ENCODE measurements around the gene ZNF554.

Gene ZNF554

DNA sequence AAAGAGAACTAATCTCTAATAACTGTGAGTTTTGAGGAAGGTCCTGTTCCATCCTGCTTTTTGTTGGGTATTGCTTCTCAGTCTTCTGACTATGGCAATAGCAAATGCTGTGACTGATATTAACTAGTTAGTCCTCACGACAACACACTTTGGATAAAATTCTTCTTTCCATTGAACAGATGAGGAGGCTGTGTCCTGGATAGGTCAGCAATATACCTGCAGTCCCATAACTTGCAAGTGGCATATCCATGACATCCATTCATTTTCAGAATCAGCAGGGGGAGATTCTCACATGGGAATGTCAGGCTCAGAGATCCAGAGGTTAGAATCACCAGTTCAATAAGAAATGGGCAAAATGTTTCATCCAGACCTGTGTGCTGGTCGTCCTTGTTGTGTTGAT, 7.4 kb downstream of the ZNF554 start:
- H3K4me1 ChIP-seq (ENCODE audit: control insufficient read depth, low read depth, low read length), result no peaks in the 10 kb centered on the region
- no peak overlapping the region for H2AK5ac ChIP-seq (ENCODE audit: low read length)
- no peak overlapping the region for H4K5ac ChIP-seq (ENCODE audit: low read length)
- no peaks in the 10 kb centered on the region for H3K27me3 ChIP-seq (ENCODE audit: insufficient read depth, low read length, poor library complexity)
- no peak overlapping the region for H3K23ac ChIP-seq (ENCODE audit: low read length)
- no peak overlapping the region for H2BK120ac ChIP-seq (ENCODE audit: low read depth, low read length)
- no peak overlapping the region for H4K8ac ChIP-seq (ENCODE audit: low read depth, low read length)
- H2BK5ac ChIP-seq (ENCODE audit: low read length), result no peak overlapping the region
- no peak overlapping the region for H3K4me2 ChIP-seq (ENCODE audit: low read length)
- no peak overlapping the region for H3K56ac ChIP-seq (ENCODE audit: low read length)
- no peak overlapping the region for H2BK15ac ChIP-seq (replicated peaks; ENCODE audit: low read depth)
- no peaks in the 10 kb centered on the region for H3K36me3 ChIP-seq (ENCODE audit: control insufficient read depth, insufficient read depth, low read length)
- no CpG with 5 or more reads among the region's 2 CpGs for WGBS (ENCODE audit: extremely low coverage, insufficient coverage, low lambda C conversion rate)
- H3K9ac ChIP-seq (ENCODE audit: low read length), result no peak overlapping the region
- no peaks in the 10 kb centered on the region for H3K79me2 ChIP-seq (ENCODE audit: control insufficient read depth, insufficient read depth, low read length)
- H3K4ac ChIP-seq (ENCODE audit: low read depth, low read length), result no peak overlapping the region
- no peak for DNase-seq
- H3K18ac ChIP-seq (ENCODE audit: low read length), result no peak overlapping the region
- H3K27ac ChIP-seq (ENCODE audit: low read depth, low read length), result no peak overlapping the region
- H3K4me3 ChIP-seq (ENCODE audit: low read length), result no peak overlapping the region
- no peaks in the 10 kb centered on the region for H3K79me1 ChIP-seq (ENCODE audit: low read length)

DNA sequence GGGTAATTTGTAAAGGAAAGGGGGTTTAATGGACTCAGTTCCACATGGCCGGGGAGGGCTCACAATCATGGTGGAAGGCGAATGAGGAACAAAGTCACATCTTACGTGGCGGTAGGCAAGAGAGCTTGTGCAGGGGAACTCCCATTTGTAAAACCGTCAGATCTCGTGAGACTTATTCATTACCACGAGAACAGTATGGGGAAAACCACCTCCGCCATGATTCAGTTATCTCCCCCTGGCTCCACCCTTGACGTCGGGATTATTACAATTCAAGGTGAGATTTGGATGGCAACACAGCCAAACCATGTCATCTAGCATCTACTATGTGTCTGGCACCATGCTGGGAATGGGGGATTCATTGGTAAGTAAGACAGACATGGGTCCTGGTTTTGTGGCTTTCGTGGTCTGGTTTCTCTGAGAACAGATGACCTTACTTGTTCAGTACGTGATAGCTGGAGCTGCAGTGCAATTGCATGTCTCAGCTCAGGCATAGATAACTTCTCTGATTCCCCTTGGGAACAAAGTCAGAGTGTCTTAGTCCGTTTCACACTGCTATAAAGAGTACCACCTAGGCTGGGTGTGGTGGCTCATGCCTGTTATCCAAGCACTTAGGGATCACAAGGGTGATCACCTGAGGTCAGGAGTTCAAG, 8.3 kb downstream of the ZNF554 start:
- Histone ChIP-seq H2AK5ac (ENCODE audit: low read length) (no peak overlapping the region), H3K56ac (ENCODE audit: low read length) (no peak overlapping the region), H3K9ac (ENCODE audit: low read length) (no peak overlapping the region), H3K4me3 (ENCODE audit: low read length) (no peak overlapping the region), H2BK120ac (ENCODE audit: low read depth, low read length) (no peak overlapping the region), H3K36me3 (ENCODE audit: control insufficient read depth, insufficient read depth, low read length) (peaks cover 1% of the 10 kb centered on the region), H3K27ac (ENCODE audit: low read depth, low read length) (no peak overlapping the region), H4K5ac (ENCODE audit: low read length) (no peak overlapping the region), H2BK5ac (ENCODE audit: low read length) (no peak overlapping the region), H3K18ac (ENCODE audit: low read length) (no peak overlapping the region), H3K4ac (ENCODE audit: low read depth, low read length) (no peak overlapping the region), H3K23ac (ENCODE audit: low read length) (no peak overlapping the region), H3K79me2 (ENCODE audit: control insufficient read depth, insufficient read depth, low read length) (no peaks in the 10 kb centered on the region), H2BK15ac (replicated peaks; ENCODE audit: low read depth) (no peak overlapping the region), H3K79me1 (ENCODE audit: low read length) (no peaks in the 10 kb centered on the region), H3K4me1 (ENCODE audit: control insufficient read depth, low read depth, low read length) (no peaks in the 10 kb centered on the region), H3K4me2 (ENCODE audit: low read length) (no peak overlapping the region), H4K8ac (ENCODE audit: low read depth, low read length) (no peak overlapping the region), H3K27me3 (ENCODE audit: insufficient read depth, low read length, poor library complexity) (no peaks in the 10 kb centered on the region)
- no peak for DNase-seq
- WGBS (ENCODE audit: extremely low coverage, insufficient coverage, low lambda C conversion rate), result no CpG with 5 or more reads among the region's 13 CpGs

- WGBS (ENCODE audit: extremely low coverage, insufficient coverage, low lambda C conversion rate), result no CpG with 5 or more reads among the region's 19 CpGs
- Histone ChIP-seq H3K4me1 (ENCODE audit: control insufficient read depth, low read depth, low read length) (no peaks in the 10 kb centered on the region), H2BK15ac (replicated peaks; ENCODE audit: low read depth) (no peak overlapping the region), H2BK120ac (ENCODE audit: low read depth, low read length) (no peak overlapping the region), H3K4me2 (ENCODE audit: low read length) (no peak overlapping the region), H3K4me3 (ENCODE audit: low read length) (no peak overlapping the region), H3K18ac (ENCODE audit: low read length) (no peak overlapping the region), H3K4ac (ENCODE audit: low read depth, low read length) (no peak overlapping the region), H3K9ac (ENCODE audit: low read length) (no peak overlapping the region), H3K27ac (ENCODE audit: low read depth, low read length) (no peak overlapping the region), H4K8ac (ENCODE audit: low read depth, low read length) (no peak overlapping the region), H3K23ac (ENCODE audit: low read length) (no peak overlapping the region), H3K56ac (ENCODE audit: low read length) (no peak overlapping the region), H3K36me3 (ENCODE audit: control insufficient read depth, insufficient read depth, low read length) (peaks cover 1% of the 10 kb centered on the region), H3K27me3 (ENCODE audit: insufficient read depth, low read length, poor library complexity) (no peaks in the 10 kb centered on the region), H2AK5ac (ENCODE audit: low read length) (no peak overlapping the region), H4K5ac (ENCODE audit: low read length) (no peak overlapping the region), H2BK5ac (ENCODE audit: low read length) (no peak overlapping the region), H3K79me2 (ENCODE audit: control insufficient read depth, insufficient read depth, low read length) (no peaks in the 10 kb centered on the region), H3K79me1 (ENCODE audit: low read length) (no peaks in the 10 kb centered on the region)
- peak; percentile 29 for DNase-seq
Measured at GRCh38 chr19:2834294-2834871, 14.7 kb downstream of the ZNF554 start.

DNA sequence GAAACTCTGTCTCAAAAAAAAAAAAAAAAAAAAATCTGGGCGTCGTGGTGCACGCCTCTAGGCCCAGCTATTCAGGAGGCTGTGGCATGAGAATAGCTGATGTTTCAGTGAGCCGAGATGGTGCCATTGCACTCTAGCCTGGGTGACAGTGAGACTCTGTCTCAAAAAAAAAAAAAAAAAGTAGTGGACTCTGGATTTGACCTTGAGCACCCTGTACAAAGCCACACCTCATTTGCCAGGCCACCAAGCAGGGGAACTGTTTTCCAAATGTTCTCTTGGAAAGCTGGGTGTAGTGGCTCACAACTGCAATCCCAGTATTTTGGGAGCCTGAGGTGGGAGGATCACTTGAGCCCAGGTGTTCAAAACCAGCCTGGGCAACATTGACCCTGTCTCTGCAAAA, 17.8 kb downstream of the ZNF554 start:
- Histone ChIP-seq H3K27me3 (ENCODE audit: insufficient read depth, low read length, poor library complexity) (peaks cover 1% of the 10 kb centered on the region), H4K8ac (ENCODE audit: low read depth, low read length) (no peak overlapping the region), H2BK5ac (ENCODE audit: low read length) (no peak overlapping the region), H3K79me1 (ENCODE audit: low read length) (no peaks in the 10 kb centered on the region), H3K23ac (ENCODE audit: low read length) (no peak overlapping the region), H2BK15ac (replicated peaks; ENCODE audit: low read depth) (no peak overlapping the region), H2AK5ac (ENCODE audit: low read length) (no peak overlapping the region), H3K4me1 (ENCODE audit: control insufficient read depth, low read depth, low read length) (no peaks in the 10 kb centered on the region), H3K9ac (ENCODE audit: low read length) (no peak overlapping the region), H3K4me3 (ENCODE audit: low read length) (no peak overlapping the region), H3K4me2 (ENCODE audit: low read length) (no peak overlapping the region), H3K79me2 (ENCODE audit: control insufficient read depth, insufficient read depth, low read length) (no peaks in the 10 kb centered on the region), H3K27ac (ENCODE audit: low read depth, low read length) (no peak overlapping the region), H3K18ac (ENCODE audit: low read length) (no peak overlapping the region), H3K4ac (ENCODE audit: low read depth, low read length) (no peak overlapping the region), H4K5ac (ENCODE audit: low read length) (no peak overlapping the region), H3K56ac (ENCODE audit: low read length) (no peak overlapping the region), H3K36me3 (ENCODE audit: control insufficient read depth, insufficient read depth, low read length) (peaks cover under 1% of the 10 kb centered on the region), H2BK120ac (ENCODE audit: low read depth, low read length) (no peak overlapping the region)
- WGBS (ENCODE audit: extremely low coverage, insufficient coverage, low lambda C conversion rate), result no CpG with 5 or more reads among the region's 4 CpGs
- no peak for DNase-seq

GRCh38 chr19:2840794-2841791, 21.4 kb downstream of the ZNF554 start, which contains the start of gene ZNF555:
Gene ZNF555, plus strand, starts transcription at chr19:2841475. Its CDS starts 98 bp downstream, at chr19:2841573.
- peak within 1 kb of the TSS; percentile 89 for H3K56ac ChIP-seq (ENCODE audit: low read length)
- peak within 1 kb of the TSS; percentile 71 for H3K27ac ChIP-seq (ENCODE audit: low read depth, low read length)
- H2BK15ac ChIP-seq (replicated peaks; ENCODE audit: low read depth), result no peak within 1 kb of the TSS
- peak within 1 kb of the TSS; percentile 90 for H4K8ac ChIP-seq (ENCODE audit: low read depth, low read length)
- no peaks in the 10 kb centered on the region for H3K79me2 ChIP-seq (ENCODE audit: control insufficient read depth, insufficient read depth, low read length)
- no peak within 1 kb of the TSS for H2AK5ac ChIP-seq (ENCODE audit: low read length)
- WGBS (ENCODE audit: extremely low coverage, insufficient coverage, low lambda C conversion rate), result no CpG with 5 or more reads among the region's 106 CpGs
- H2BK120ac ChIP-seq (ENCODE audit: low read depth, low read length), result no peak within 1 kb of the TSS
- peak within 1 kb of the TSS; percentile 62 for H3K4ac ChIP-seq (ENCODE audit: low read depth, low read length)
- no peaks in the 10 kb centered on the region for H3K36me3 ChIP-seq (ENCODE audit: control insufficient read depth, insufficient read depth, low read length)
- H3K4me1 ChIP-seq (ENCODE audit: control insufficient read depth, low read depth, low read length), result no peaks in the 10 kb centered on the region
- peak; percentile 99 for DNase-seq
- peak within 1 kb of the TSS; percentile 56 for H3K18ac ChIP-seq (ENCODE audit: low read length)
- peaks cover 1% of the 10 kb centered on the region for H3K27me3 ChIP-seq (ENCODE audit: insufficient read depth, low read length, poor library complexity)
- H3K4me3 ChIP-seq (ENCODE audit: low read length), result peak within 1 kb of the TSS; percentile 73
- H3K23ac ChIP-seq (ENCODE audit: low read length), result no peak within 1 kb of the TSS
- H3K9ac ChIP-seq (ENCODE audit: low read length), result peak within 1 kb of the TSS; percentile 80
- peak within 1 kb of the TSS; percentile 67 for H3K4me2 ChIP-seq (ENCODE audit: low read length)
- no peak within 1 kb of the TSS for H2BK5ac ChIP-seq (ENCODE audit: low read length)
- no peaks in the 10 kb centered on the region for H3K79me1 ChIP-seq (ENCODE audit: low read length)
- H4K5ac ChIP-seq (ENCODE audit: low read length), result no peak within 1 kb of the TSS
